H9 (cell line): Measurements from ENCODE around the gene NDNF. TPM values are rescaled to one million over a fixed set of nuclear protein-coding genes. Genes with fewer than 3 reads are reported as not detected.

Source experiments
- DNase-seq: peaks from one replicate; pipeline ENCODE4 v3.0.0-alpha.2; 2017
- H2AFZ ChIP-seq: one replicate; pipeline ENCODE4 v1.6.1; 2013; ENCODE audit warnings: mild to moderate bottlenecking, low read length, control low read depth, moderate library complexity
- H2AK5ac ChIP-seq: 2 replicates; pipeline ENCODE4 v1.6.1; 2013; ENCODE audit warnings: low read length, control low read depth, mixed read lengths; ENCODE audit not compliant: insufficient read length
- H2BK120ac ChIP-seq: one replicate; pipeline ENCODE4 v1.6.1; 2013; ENCODE audit warnings: low read depth, mild to moderate bottlenecking, low read length, control low read depth, inconsistent platforms; ENCODE audit not compliant: poor library complexity, severe bottlenecking
- H2BK12ac ChIP-seq: 2 replicates; pipeline ENCODE4 v1.6.1; 2013; ENCODE audit warnings: low read length, control low read depth, mixed read lengths, low read depth; ENCODE audit not compliant: insufficient read length
- H2BK15ac ChIP-seq: 2 replicates; pipeline ENCODE4 v1.6.1; 2013; ENCODE audit warnings: low read depth, low read length, control low read depth
- H2BK20ac ChIP-seq: one replicate; pipeline ENCODE4 v1.6.1; 2013; ENCODE audit warnings: low read depth, mild to moderate bottlenecking, low read length, control low read depth, inconsistent platforms; ENCODE audit not compliant: poor library complexity, severe bottlenecking
- H2BK5ac ChIP-seq: 2 replicates; pipeline ENCODE4 v1.6.1; 2013; ENCODE audit warnings: low read length, control low read depth, mixed read lengths; ENCODE audit not compliant: insufficient read length
- H3K14ac ChIP-seq: 2 replicates; pipeline ENCODE4 v1.6.1; 2013; ENCODE audit warnings: low read length, control low read depth; ENCODE audit not compliant: insufficient read depth
- H3K18ac ChIP-seq: 2 replicates; pipeline ENCODE4 v1.6.1; 2013; ENCODE audit warnings: low read depth, mild to moderate bottlenecking, mixed read lengths, low read length, control low read depth; ENCODE audit not compliant: insufficient read length
- H3K23ac ChIP-seq: 2 replicates; pipeline ENCODE4 v1.6.1; 2013; ENCODE audit warnings: low read length, control low read depth, mixed read lengths, low read depth; ENCODE audit not compliant: insufficient read length
- H3K23me2 ChIP-seq: 2 replicates; pipeline ENCODE4 v1.6.1; 2013; ENCODE audit warnings: low read depth, mild to moderate bottlenecking, mixed read lengths, low read length, control low read depth; ENCODE audit not compliant: insufficient read length, poor library complexity, severe bottlenecking
- H3K27ac ChIP-seq: 2 replicates; pipeline ENCODE4 v1.5.1; 2013; ENCODE audit warnings: low read length, control low read depth, mixed read lengths, low read depth; ENCODE audit not compliant: insufficient read length
- H3K27me3 ChIP-seq: 2 replicates; pipeline ENCODE4 v1.6.1; 2013; ENCODE audit warnings: low read length, control low read depth, inconsistent platforms; ENCODE audit not compliant: insufficient read depth
- H3K4ac ChIP-seq: 2 replicates; pipeline ENCODE4 v1.6.1; 2013; ENCODE audit warnings: low read depth, mild to moderate bottlenecking, control low read depth, inconsistent platforms, low read length, moderate library complexity
- H3K4me1 ChIP-seq: 2 replicates; pipeline ENCODE4 v1.6.1; 2013; ENCODE audit warnings: low read length, control low read depth, inconsistent platforms; ENCODE audit not compliant: insufficient read depth
- H3K4me2 ChIP-seq: 2 replicates; pipeline ENCODE4 v1.6.1; 2013; ENCODE audit warnings: low read length, control low read depth, mixed read lengths; ENCODE audit not compliant: insufficient read length, insufficient read depth
- H3K56ac ChIP-seq: 2 replicates; pipeline ENCODE4 v1.6.1; 2013; ENCODE audit warnings: low read depth, mild to moderate bottlenecking, mixed read lengths, low read length, control low read depth; ENCODE audit not compliant: insufficient read length
- H3K79me1 ChIP-seq: 2 replicates; pipeline ENCODE4 v1.6.1; 2013; ENCODE audit warnings: low read depth, mild to moderate bottlenecking, moderate library complexity, low read length, control low read depth, inconsistent platforms; ENCODE audit not compliant: insufficient read depth, poor library complexity, severe bottlenecking
- H3K79me2 ChIP-seq: 2 replicates; pipeline ENCODE4 v1.6.1; 2013; ENCODE audit warnings: low read length, control low read depth, inconsistent platforms; ENCODE audit not compliant: insufficient read depth
- H3K9ac ChIP-seq: 2 replicates; pipeline ENCODE4 v1.6.1; 2013; ENCODE audit warnings: low read length, control low read depth, mixed read lengths; ENCODE audit not compliant: insufficient read length; ENCODE audit errors: extremely low read depth
- H3K9me3 ChIP-seq: one replicate; pipeline ENCODE4 v1.6.1; 2013; ENCODE audit warnings: low read depth, low read length, inconsistent platforms; ENCODE audit not compliant: control insufficient read depth
- H3T11ph ChIP-seq: one replicate; pipeline ENCODE4 v1.6.1; 2013; ENCODE audit warnings: mild to moderate bottlenecking, low read length, control low read depth, inconsistent platforms
- H4K20me1 ChIP-seq: one replicate; pipeline ENCODE4 v1.6.1; 2013; ENCODE audit not compliant: control insufficient read depth, insufficient read length, insufficient read depth
- H4K5ac ChIP-seq: 2 replicates; pipeline ENCODE4 v1.6.1; 2013; ENCODE audit warnings: low read depth, mild to moderate bottlenecking, mixed read lengths, low read length, control low read depth; ENCODE audit not compliant: insufficient read length
- H4K8ac ChIP-seq: replicated peaks from 2 replicates; pipeline ENCODE4 v1.6.1; 2013; ENCODE audit warnings: low read length, control low read depth, mixed read lengths, low read depth; ENCODE audit not compliant: insufficient read length
- H4K91ac ChIP-seq: 2 replicates; pipeline ENCODE4 v1.6.1; 2013; ENCODE audit warnings: low read depth, mild to moderate bottlenecking, moderate library complexity, mixed read lengths, low read length, control low read depth; ENCODE audit not compliant: insufficient read length
- H3K27ac Mint-ChIP-seq, 3 experiments: 2 replicates in 2 of 3; 3 replicates in 1 of 3; pipeline ENCODE4 v1.8.0; 2020 to 2021; ENCODE audit warnings: mixed read lengths in 3 of 3, mild to moderate bottlenecking in 1 of 3, moderate library complexity in 1 of 3
- H3K27me3 Mint-ChIP-seq: 2 replicates; pipeline ENCODE4 v1.8.0; 2021; ENCODE audit warnings: low read depth, mild to moderate bottlenecking, moderate library complexity, mixed read lengths
- H3K36me3 Mint-ChIP-seq, 3 experiments: 2 replicates in 2 of 3; 3 replicates in 1 of 3; pipeline ENCODE4 v1.8.0; 2020 to 2021; ENCODE audit warnings: low read depth in 3 of 3, mixed read lengths in 3 of 3; ENCODE audit not compliant: insufficient read depth in 1 of 3
- H3K4me1 Mint-ChIP-seq, 2 experiments: 2 replicates each; pipeline ENCODE4 v1.8.0; 2020; ENCODE audit warnings: mixed read lengths in 2 of 2
- H3K4me3 Mint-ChIP-seq, 2 experiments: 2 replicates in 1 of 2; 3 replicates in 1 of 2; pipeline ENCODE4 v1.8.0; 2020 to 2021; ENCODE audit warnings: mild to moderate bottlenecking in 2 of 2, mixed read lengths in 2 of 2, moderate library complexity in 1 of 2
- H3K9me3 Mint-ChIP-seq, 2 experiments: 2 replicates in 1 of 2; 3 replicates in 1 of 2; pipeline ENCODE4 v1.8.0; 2020; ENCODE audit warnings: mild to moderate bottlenecking in 2 of 2, mixed read lengths in 2 of 2, moderate library complexity in 1 of 2
- WGBS: extraction: QIAGEN DNeasy Blood & Tissue Kit; methylation state at CpG from one replicate; pipeline ENCODE4 v1.1.7; 2013; ENCODE audit warnings: missing lambda C conversion rate, low lambda C conversion rate, mixed read lengths; ENCODE audit not compliant: insufficient read length; ENCODE audit errors: extremely low coverage; 5-methylcytosine and 5-hydroxymethylcytosine counted together
- total RNA-seq: library from RNA; stranded (reverse); gene quantifications from 2 replicates; pipeline ENCODE4 v1.2.1, GENCODE V29; 2021
- TF ChIP-seq, protein P1 (sequence below): fragments of 200-600 bp; sonication (generic); conservative IDR thresholded peaks from 3 replicates; pipeline ENCODE4 v1.8.0; 2021; ENCODE audit warnings: antibody characterized with exemption, mild to moderate bottlenecking

Gene NDNF
- total RNA-seq, 1 experiment from 2014 or later, result 0.17 TPM

DNA sequence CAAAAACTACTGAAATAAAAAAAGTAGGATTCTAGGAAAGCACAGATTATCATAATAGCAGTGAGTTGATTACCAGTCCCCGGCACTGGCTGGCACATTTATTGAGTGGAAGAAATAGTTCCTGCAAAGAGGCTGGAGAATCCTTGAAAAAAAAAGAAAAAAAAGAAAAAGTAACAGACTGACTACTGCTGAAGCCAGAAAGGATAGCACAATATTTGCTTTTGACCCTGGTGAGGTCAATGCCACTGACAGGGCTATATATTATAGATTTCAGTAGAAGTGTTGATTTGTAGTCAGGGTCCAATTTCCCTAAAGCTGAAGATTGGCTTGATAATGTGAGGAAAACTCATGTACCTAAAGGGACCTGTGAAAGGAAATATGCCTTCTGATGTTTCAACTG is 64.7 kb downstream of the NDNF start:
- Histone ChIP-seq H3K4me1 (peaks cover 3% of the 10 kb centered on the region; the same call in 1 of the 2 replicates), H3K27ac (no peak overlapping the region), H4K91ac (no peak overlapping the region), H3K27me3 (no peaks in the 10 kb centered on the region), H2BK120ac (no peak overlapping the region), H2BK5ac (no peak overlapping the region), H2AK5ac (no peak overlapping the region), H3K23me2 (no peaks in the 10 kb centered on the region), H3K9me3 (no peaks in the 10 kb centered on the region), H3K4me2 (no peak overlapping the region), H4K8ac (no peak overlapping the region), H3K9ac (no peak overlapping the region), H2BK12ac (no peak overlapping the region), H3T11ph (no peak overlapping the region), H3K79me1 (no peaks in the 10 kb centered on the region), H3K79me2 (no peaks in the 10 kb centered on the region), H3K18ac (no peak overlapping the region), H2BK15ac (no peak overlapping the region), H3K23ac (no peak overlapping the region), H3K14ac (no peak overlapping the region), H2BK20ac (no peak overlapping the region), H3K4ac (no peak overlapping the region), H2AFZ (no peak overlapping the region), H3K56ac (no peak overlapping the region), H4K5ac (no peak overlapping the region), H4K20me1 (no peaks in the 10 kb centered on the region)
- Mint-ChIP-seq H3K4me1 (peaks cover 32 to 38% of the 10 kb centered on the region in 2 experiments), H3K27me3 (no peaks in the 10 kb centered on the region), H3K27ac (no peak overlapping the region), H3K36me3 (peaks cover 6 to 14% (median 6%) of the 10 kb centered on the region in 3 experiments; a peak in 6 of 7 replicates), H3K4me3 (no peak overlapping the region), H3K9me3 (peaks cover 12 to 13% of the 10 kb centered on the region in 2 experiments)
- DNase-seq, result no peak
- TF ChIP-seq, protein P1, sequence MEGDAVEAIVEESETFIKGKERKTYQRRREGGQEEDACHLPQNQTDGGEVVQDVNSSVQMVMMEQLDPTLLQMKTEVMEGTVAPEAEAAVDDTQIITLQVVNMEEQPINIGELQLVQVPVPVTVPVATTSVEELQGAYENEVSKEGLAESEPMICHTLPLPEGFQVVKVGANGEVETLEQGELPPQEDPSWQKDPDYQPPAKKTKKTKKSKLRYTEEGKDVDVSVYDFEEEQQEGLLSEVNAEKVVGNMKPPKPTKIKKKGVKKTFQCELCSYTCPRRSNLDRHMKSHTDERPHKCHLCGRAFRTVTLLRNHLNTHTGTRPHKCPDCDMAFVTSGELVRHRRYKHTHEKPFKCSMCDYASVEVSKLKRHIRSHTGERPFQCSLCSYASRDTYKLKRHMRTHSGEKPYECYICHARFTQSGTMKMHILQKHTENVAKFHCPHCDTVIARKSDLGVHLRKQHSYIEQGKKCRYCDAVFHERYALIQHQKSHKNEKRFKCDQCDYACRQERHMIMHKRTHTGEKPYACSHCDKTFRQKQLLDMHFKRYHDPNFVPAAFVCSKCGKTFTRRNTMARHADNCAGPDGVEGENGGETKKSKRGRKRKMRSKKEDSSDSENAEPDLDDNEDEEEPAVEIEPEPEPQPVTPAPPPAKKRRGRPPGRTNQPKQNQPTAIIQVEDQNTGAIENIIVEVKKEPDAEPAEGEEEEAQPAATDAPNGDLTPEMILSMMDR, result no peak
- WGBS, result no CpG with 5 or more reads among the region's 1 CpG
